C4-2B (cell line): ENCODE results near the gene NHS.

ENCODE experiments used
- H3K27ac ChIP-seq: fragments of 450-650 bp; 2 replicates; pipeline ENCODE4 v1.5.1; 2017
- CTCF ChIP-seq: fragments of 450-650 bp; conservative IDR thresholded peaks from 2 replicates; pipeline ENCODE4 v1.5.1; 2017; ENCODE audit warnings: mild to moderate bottlenecking
- ZFX ChIP-seq: fragments of 450-650 bp; IDR thresholded peaks from 2 replicates; pipeline ENCODE4 v1.6.1; 2017

Gene NHS

GRCh38 chrX:17448188-17448587 is 73.2 kb downstream of the NHS start:
- no peak for TF ChIP-seq ZFX
- TF ChIP-seq CTCF = no peak
- no peak overlapping the region for H3K27ac ChIP-seq

GRCh38 chrX:17449866-17450265 is 74.9 kb downstream of the NHS start:
- TF ChIP-seq ZFX = no peak
- H3K27ac ChIP-seq = no peak overlapping the region

DNA sequence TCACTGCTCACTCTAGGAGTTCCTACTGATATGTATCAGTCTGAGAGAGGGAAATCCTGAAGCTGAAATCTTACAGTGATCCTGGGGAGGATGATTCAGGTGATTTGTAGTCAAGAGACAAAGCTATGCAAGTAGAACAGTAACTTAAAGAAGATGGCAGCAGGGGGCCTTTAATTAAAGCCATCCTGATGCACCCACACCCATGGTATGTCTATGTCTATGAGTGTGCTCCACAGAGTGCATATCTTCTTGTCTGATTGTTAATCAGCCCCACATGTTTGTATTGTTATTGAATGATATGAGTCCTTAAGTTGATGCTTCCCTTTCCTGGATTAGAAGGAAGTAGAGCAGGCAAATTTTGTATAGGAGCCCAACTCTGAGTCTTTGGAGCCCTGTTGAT is 78.8 kb downstream of the NHS start:
- no peak for TF ChIP-seq CTCF
- no peak for TF ChIP-seq ZFX
- H3K27ac ChIP-seq = no peak overlapping the region

DNA sequence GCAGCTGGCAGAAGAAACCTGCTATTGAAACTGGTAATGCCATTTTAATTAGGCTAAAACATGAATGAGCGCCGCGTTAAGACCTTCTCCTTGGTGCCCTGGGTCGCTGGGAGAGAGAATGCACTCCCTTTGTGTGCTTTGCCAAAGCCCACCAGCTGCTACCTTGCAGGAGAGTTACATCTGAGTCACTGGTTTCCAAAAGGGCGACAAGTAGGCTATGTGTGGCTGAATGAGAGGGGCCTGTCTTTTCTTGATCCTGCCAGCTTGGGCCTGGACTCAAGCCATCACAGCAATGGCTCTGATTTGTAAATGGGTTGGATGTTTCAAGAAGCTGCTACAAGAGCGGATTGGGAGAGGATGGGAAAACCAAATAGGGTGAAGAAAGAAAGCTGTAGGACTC is 81.5 kb downstream of the NHS start:
- no peak overlapping the region for H3K27ac ChIP-seq
- TF ChIP-seq CTCF = no peak
- no peak for TF ChIP-seq ZFX

DNA sequence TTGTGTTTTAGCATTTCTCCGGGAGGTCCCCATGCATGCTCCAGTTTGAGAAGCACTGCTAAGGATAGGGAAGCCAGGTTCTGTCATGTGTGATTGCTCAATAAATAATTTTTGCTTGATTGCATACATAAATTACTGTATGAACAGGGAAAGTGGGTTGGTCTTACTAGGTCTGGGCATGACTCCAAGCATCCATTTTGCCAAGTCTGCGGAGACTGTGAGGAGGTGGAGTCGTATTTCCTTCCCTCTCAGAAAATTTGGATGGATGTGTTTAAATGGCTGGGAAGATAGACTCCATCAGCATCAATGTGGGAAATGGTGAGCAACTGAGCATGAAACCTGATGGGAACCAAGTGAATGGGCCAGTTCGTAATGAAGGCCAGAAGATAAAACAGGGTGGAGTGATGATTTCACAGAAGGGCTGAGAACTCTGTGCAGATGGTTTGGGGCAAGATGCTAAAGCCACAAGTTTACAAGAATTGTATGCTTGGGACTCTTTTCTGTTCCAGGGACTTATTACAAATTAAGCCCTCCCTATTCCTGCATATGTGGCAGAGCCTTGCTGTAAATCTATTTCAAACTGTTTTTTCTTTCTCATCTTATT is 84.1 kb downstream of the NHS start:
- no peak overlapping the region for H3K27ac ChIP-seq
- TF ChIP-seq CTCF = no peak
- no peak for TF ChIP-seq ZFX

- TF ChIP-seq ZFX = no peak
- no peak for TF ChIP-seq CTCF
- H3K27ac ChIP-seq = no peak overlapping the region
Measured at GRCh38 chrX:17459661-17460060, 84.7 kb downstream of the NHS start.

GRCh38 chrX:17462881-17463280 is 87.9 kb downstream of the NHS start:
- H3K27ac ChIP-seq = no peak overlapping the region
- TF ChIP-seq ZFX (no peak), CTCF (no peak)

DNA sequence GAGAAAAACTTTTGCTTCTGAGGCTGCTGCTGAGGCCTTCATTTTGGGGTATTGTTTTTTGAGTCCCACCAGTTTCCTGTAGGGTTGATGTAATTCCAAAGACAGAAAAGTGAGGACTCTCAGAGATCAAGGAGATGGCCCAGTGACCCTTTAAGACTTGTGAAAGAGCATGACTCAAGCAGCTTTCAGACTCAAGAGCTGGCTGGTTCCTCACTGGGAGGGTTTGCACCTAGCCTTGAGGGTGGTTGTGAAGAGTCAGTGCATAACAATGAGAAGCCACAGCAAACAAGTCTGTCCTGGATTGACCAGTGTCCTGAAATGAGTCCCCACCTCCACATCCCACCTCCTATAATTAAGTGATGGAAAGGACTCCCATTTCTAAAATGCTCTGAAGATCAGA is 89.2 kb downstream of the NHS start:
- TF ChIP-seq ZFX (no peak), CTCF (no peak)
- no peak overlapping the region for H3K27ac ChIP-seq
